Neural cell (in vitro differentiated cells): ENCODE measurements around the gene ALAS2. TPM values are rescaled to one million over a fixed set of nuclear protein-coding genes. Genes with fewer than 3 reads are reported as not detected.

Experiments used
- H2AFZ ChIP-seq: fragments of 200-600, 300-800 bp; sonication (generic), shearing (Covaris generic); 2 replicates; pipeline ENCODE4 v1.6.0; 2014; ENCODE audit warnings: low read depth, mild to moderate bottlenecking, antibody characterized with exemption, low read length, moderate library complexity
- H3F3A ChIP-seq: fragments of 200-600 bp; shearing (Covaris generic); 2 replicates; pipeline ENCODE4 v1.6.1; 2016; ENCODE audit warnings: mild to moderate bottlenecking, moderate library complexity, mixed read lengths, antibody characterized with exemption, low read length; ENCODE audit not compliant: insufficient read depth, poor library complexity, severe bottlenecking
- H3K27ac ChIP-seq: fragments of 200-600, 300-800 bp; sonication (generic), shearing (Covaris generic); 2 replicates; pipeline ENCODE4 v1.5.1; 2014; ENCODE audit warnings: mild to moderate bottlenecking, low read length, moderate library complexity
- H3K27me3 ChIP-seq: fragments of 300-800, 200-600 bp; sonication (generic), shearing (Covaris generic); 2 replicates; pipeline ENCODE4 v1.6.0; 2014; ENCODE audit warnings: mild to moderate bottlenecking, low read depth, low read length, moderate library complexity; ENCODE audit not compliant: insufficient read depth
- H3K36me3 ChIP-seq: fragments of 300-800, 200-600 bp; sonication (generic), shearing (Covaris generic); 2 replicates; pipeline ENCODE4 v1.5.1; 2014; ENCODE audit warnings: mild to moderate bottlenecking, antibody characterized with exemption, low read length, moderate library complexity; ENCODE audit not compliant: insufficient read depth
- H3K4me2 ChIP-seq: fragments of 300-800, 200-600 bp; sonication (generic), shearing (Covaris generic); 2 replicates; pipeline ENCODE4 v1.6.0; 2014; ENCODE audit warnings: mild to moderate bottlenecking, low read length
- H3K4me3 ChIP-seq: fragments of 300-800, 200-600 bp; sonication (generic), shearing (Covaris generic); 2 replicates; pipeline ENCODE4 v1.5.1; 2014; ENCODE audit warnings: mild to moderate bottlenecking, low read length, moderate library complexity
- H3K79me2 ChIP-seq: fragments of 200-600 bp; shearing (Covaris generic); replicated peaks from 2 replicates; pipeline ENCODE4 v1.6.0; 2014; ENCODE audit warnings: mild to moderate bottlenecking, low read length, moderate library complexity; ENCODE audit not compliant: insufficient read depth
- H3K9ac ChIP-seq: fragments of 300-800, 200-600 bp; sonication (generic), shearing (Covaris generic); 2 replicates; pipeline ENCODE4 v1.6.1; 2016; ENCODE audit warnings: mild to moderate bottlenecking, low read length, mixed read lengths
- H3K9me2 ChIP-seq: fragments of 200-600 bp; shearing (Covaris generic); 2 replicates; pipeline ENCODE4 v1.6.1; 2016; ENCODE audit warnings: mild to moderate bottlenecking, low read length, mixed read lengths; ENCODE audit not compliant: insufficient read depth
- H3K9me3 ChIP-seq: fragments of 200-600, 300-800 bp; sonication (generic), shearing (Covaris generic); 2 replicates; pipeline ENCODE4 v1.6.1; 2016; ENCODE audit warnings: mild to moderate bottlenecking, mixed run types, low read length, moderate library complexity, mixed read lengths
- H4K20me1 ChIP-seq: fragments of 200-600 bp; shearing (Covaris generic); 2 replicates; pipeline ENCODE4 v1.6.1; 2016; ENCODE audit warnings: mild to moderate bottlenecking, mixed run types; ENCODE audit not compliant: insufficient read depth
- EP300 ChIP-seq: fragments of 450-650 bp; conservative IDR thresholded peaks from 2 replicates; pipeline ENCODE4 v1.6.1; 2014; ENCODE audit warnings: antibody characterized with exemption, mild to moderate bottlenecking, moderate library complexity; ENCODE audit not compliant: poor library complexity, severe bottlenecking
- EZH2 ChIP-seq: fragments of 200-600, 300-800 bp; shearing (Covaris generic), sonication (generic); IDR thresholded peaks from 2 replicates; pipeline ENCODE4 v1.6.1; 2014; ENCODE audit warnings: antibody characterized with exemption, low read length, borderline replicate concordance, mild to moderate bottlenecking; ENCODE audit not compliant: insufficient read depth, poor library complexity, severe bottlenecking
- MXI1 ChIP-seq: fragments of 450-650 bp; conservative IDR thresholded peaks from 2 replicates; pipeline ENCODE4 v1.6.1; 2014; ENCODE audit warnings: antibody characterized with exemption, mild to moderate bottlenecking; ENCODE audit not compliant: poor library complexity, severe bottlenecking
- POLR2AphosphoS5 ChIP-seq: IDR thresholded peaks from 2 replicates; pipeline ENCODE4 v1.6.1; 2012
- RAD21 ChIP-seq: fragments of 450-650 bp; conservative IDR thresholded peaks from 2 replicates; pipeline ENCODE4 v1.6.1; 2014; ENCODE audit warnings: antibody characterized with exemption, mild to moderate bottlenecking, moderate library complexity
- SMC3 ChIP-seq: fragments of 450-650 bp; conservative IDR thresholded peaks from 2 replicates; pipeline ENCODE4 v1.6.1; 2014; ENCODE audit warnings: antibody characterized with exemption, mild to moderate bottlenecking, moderate library complexity; ENCODE audit not compliant: poor library complexity
- TAF1 ChIP-seq: IDR thresholded peaks from 2 replicates; pipeline ENCODE4 v1.6.1; 2012; ENCODE audit warnings: low read depth
- polyA plus RNA-seq: library from polyadenylated mRNA; depleted of rRNA; stranded (reverse); fragments of >200 nt; gene quantifications from 2 replicates; pipeline ENCODE4 v1.2.3, GENCODE V29; 2014
- TF ChIP-seq, protein P1 (sequence below): fragments of 450-650 bp; IDR thresholded peaks from 2 replicates; pipeline ENCODE4 v1.5.1; 2014; ENCODE audit warnings: antibody characterized with exemption, mild to moderate bottlenecking, moderate library complexity; ENCODE audit not compliant: poor library complexity, severe bottlenecking
- TF ChIP-seq, protein P2 (sequence below): IDR thresholded peaks from 2 replicates; pipeline ENCODE4 v1.6.1; 2012; ENCODE audit warnings: borderline replicate concordance

Gene ALAS2
- polyA plus RNA-seq, 1 donor from 2014 or later: not detected

DNA sequence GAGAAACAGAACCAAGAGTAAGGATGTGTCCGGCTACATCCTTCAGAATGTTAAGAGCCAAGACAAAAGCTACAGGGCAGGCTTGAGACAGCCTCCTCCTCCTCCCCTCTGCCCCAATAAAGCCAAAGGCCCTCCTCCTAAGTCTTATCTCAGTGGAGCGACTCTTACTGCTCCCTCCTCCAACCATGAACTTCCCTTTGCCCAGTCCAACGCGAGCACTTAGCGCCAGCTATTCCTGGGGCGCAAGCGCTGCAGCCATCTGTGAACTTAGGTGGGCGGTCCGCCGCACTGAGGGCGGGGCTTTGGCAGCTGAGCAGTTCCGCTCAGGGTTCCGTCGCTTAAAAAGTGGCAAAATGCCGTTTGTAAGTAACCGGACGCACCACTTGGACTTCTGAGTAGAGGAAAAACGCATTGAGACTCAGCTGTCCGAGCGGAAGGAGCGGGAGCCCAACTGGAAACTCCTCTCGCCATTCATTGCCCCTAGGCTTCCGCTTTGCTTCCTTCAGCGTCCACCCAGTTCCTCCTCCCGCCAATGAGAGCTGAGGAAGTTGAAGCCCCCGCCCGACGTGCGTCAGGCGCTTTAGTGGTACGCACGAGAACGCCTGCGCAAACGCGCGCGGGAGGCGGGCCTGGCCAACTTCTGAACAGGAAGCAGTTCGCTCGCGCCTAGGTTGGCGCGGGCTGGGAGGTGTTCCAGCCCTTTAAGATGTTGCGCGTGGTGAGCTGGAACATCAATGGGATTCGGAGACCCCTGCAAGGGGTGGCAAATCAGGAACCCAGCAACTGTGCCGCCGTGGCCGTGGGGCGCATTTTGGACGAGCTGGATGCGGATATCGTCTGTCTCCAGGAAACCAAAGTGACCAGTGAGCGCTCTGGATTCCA is 30.8 kb downstream of the ALAS2 start, which contains the start of gene APEX2:
Gene APEX2 (plus strand): TSS at position 647 of the 882 bp plus-strand sequence. CDS start 60 bp downstream, at position 707.
- Histone ChIP-seq H3K4me2 (peak within 1 kb of the TSS; percentile 68), H3K79me2 (no peaks in the 10 kb centered on the region), H3K9me2 (no peaks in the 10 kb centered on the region), H3K27me3 (no peaks in the 10 kb centered on the region), H3K27ac (peak within 1 kb of the TSS; percentile 72), H3K4me3 (peak within 1 kb of the TSS; percentile 79), H3K9me3 (no peaks in the 10 kb centered on the region), H4K20me1 (no peaks in the 10 kb centered on the region), H3K36me3 (no peaks in the 10 kb centered on the region), H2AFZ (peak within 1 kb of the TSS; percentile 68), H3F3A (no peaks in the 10 kb centered on the region), H3K9ac (peak within 1 kb of the TSS; percentile 63)
- peak; percentile 33 for TF ChIP-seq POLR2AphosphoS5
- TF ChIP-seq MXI1: peak; percentile 49
- TF ChIP-seq, protein P1, sequence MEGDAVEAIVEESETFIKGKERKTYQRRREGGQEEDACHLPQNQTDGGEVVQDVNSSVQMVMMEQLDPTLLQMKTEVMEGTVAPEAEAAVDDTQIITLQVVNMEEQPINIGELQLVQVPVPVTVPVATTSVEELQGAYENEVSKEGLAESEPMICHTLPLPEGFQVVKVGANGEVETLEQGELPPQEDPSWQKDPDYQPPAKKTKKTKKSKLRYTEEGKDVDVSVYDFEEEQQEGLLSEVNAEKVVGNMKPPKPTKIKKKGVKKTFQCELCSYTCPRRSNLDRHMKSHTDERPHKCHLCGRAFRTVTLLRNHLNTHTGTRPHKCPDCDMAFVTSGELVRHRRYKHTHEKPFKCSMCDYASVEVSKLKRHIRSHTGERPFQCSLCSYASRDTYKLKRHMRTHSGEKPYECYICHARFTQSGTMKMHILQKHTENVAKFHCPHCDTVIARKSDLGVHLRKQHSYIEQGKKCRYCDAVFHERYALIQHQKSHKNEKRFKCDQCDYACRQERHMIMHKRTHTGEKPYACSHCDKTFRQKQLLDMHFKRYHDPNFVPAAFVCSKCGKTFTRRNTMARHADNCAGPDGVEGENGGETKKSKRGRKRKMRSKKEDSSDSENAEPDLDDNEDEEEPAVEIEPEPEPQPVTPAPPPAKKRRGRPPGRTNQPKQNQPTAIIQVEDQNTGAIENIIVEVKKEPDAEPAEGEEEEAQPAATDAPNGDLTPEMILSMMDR: peak; percentile 9
- TF ChIP-seq, protein P2, sequence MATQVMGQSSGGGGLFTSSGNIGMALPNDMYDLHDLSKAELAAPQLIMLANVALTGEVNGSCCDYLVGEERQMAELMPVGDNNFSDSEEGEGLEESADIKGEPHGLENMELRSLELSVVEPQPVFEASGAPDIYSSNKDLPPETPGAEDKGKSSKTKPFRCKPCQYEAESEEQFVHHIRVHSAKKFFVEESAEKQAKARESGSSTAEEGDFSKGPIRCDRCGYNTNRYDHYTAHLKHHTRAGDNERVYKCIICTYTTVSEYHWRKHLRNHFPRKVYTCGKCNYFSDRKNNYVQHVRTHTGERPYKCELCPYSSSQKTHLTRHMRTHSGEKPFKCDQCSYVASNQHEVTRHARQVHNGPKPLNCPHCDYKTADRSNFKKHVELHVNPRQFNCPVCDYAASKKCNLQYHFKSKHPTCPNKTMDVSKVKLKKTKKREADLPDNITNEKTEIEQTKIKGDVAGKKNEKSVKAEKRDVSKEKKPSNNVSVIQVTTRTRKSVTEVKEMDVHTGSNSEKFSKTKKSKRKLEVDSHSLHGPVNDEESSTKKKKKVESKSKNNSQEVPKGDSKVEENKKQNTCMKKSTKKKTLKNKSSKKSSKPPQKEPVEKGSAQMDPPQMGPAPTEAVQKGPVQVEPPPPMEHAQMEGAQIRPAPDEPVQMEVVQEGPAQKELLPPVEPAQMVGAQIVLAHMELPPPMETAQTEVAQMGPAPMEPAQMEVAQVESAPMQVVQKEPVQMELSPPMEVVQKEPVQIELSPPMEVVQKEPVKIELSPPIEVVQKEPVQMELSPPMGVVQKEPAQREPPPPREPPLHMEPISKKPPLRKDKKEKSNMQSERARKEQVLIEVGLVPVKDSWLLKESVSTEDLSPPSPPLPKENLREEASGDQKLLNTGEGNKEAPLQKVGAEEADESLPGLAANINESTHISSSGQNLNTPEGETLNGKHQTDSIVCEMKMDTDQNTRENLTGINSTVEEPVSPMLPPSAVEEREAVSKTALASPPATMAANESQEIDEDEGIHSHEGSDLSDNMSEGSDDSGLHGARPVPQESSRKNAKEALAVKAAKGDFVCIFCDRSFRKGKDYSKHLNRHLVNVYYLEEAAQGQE: no peak
- peak; percentile 26 for TF ChIP-seq RAD21
- no peak for TF ChIP-seq EP300

DNA sequence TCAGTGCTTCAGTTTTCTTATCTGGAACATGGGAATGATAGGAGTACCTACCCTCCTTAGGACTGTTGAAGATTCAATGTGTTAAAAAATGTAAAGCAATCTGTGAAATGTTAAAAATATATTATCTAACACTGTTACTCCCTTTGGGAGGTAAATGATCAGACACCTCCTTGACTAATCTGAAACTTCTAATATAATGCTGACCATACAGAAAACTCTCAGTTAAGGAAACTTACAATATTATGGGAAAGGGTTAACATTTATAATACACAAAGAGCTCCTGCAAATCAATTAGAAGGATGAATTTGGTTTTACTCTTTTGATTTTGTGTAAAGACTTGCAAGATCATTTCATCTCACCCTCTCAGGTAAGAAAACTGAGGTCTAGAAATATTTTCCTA is 35.2 kb downstream of the ALAS2 start:
- TF ChIP-seq MXI1 (no peak), EP300 (no peak), TAF1 (no peak), POLR2AphosphoS5 (no peak), SMC3 (no peak), RAD21 (no peak), EZH2 (no peak)
- TF ChIP-seq, protein P2: no peak
- TF ChIP-seq, protein P1: no peak
- H3F3A ChIP-seq: no peaks in the 10 kb centered on the region
- no peaks in the 10 kb centered on the region for H3K9me2 ChIP-seq
- H3K79me2 ChIP-seq: no peaks in the 10 kb centered on the region
- H3K27ac ChIP-seq: no peak overlapping the region
- H3K4me2 ChIP-seq: no peak overlapping the region
- H3K9ac ChIP-seq: no peak overlapping the region
- no peak overlapping the region for H2AFZ ChIP-seq
- H3K4me3 ChIP-seq: no peak overlapping the region
- no peaks in the 10 kb centered on the region for H3K27me3 ChIP-seq
- H3K36me3 ChIP-seq: no peaks in the 10 kb centered on the region
- no peaks in the 10 kb centered on the region for H4K20me1 ChIP-seq
- H3K9me3 ChIP-seq: no peaks in the 10 kb centered on the region
